GM13976 (cell line): Measurements from ENCODE around the gene CCDC174.

Source experiments
- DNase-seq: peaks from one replicate; pipeline ENCODE4 v3.0.0; 2012; ENCODE audit warnings: low spot score
- CTCF ChIP-seq: IDR thresholded peaks from 2 replicates; pipeline ENCODE4 v1.5.1; 2012; ENCODE audit warnings: borderline replicate concordance, mild to moderate bottlenecking; ENCODE audit not compliant: insufficient read depth; ENCODE audit errors: extremely low read depth, missing control alignments, control extremely low read depth
- in situ Hi-C: fragments of 300-500 bp; cut with MboI; formaldehyde crosslinking; loops from one replicate; pipeline ENCODE4 v1.12.0; 2022; ENCODE audit warnings: low sequenced_read_pairs, mixed read lengths, inconsistent platforms; ENCODE audit not compliant: unreplicated experiment

The CCDC174 gene

GRCh38 chr3:14691239-14691638, 39.7 kb downstream of the CCDC174 start:
- DNase-seq = peak; percentile 50
- in situ Hi-C loops = no loop called here
- no peak for TF ChIP-seq CTCF

DNA sequence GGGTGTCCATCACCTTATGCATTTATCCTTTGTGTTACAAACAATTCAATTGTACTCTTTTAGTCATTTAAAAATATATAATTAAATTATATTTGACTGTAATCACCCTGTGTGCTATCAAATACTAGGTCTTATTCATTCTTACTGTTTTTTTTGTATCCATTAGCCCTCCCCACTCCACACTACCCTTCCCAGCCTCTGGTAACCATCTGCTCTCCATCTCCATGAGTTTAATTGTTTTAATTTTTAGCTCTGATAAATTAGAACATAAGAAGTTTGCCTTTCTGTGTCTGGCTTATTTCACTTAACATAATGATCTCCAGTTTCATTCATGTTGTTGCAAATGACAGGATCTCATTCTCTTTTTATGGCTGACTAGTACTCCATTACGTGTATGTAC, 40.2 kb downstream of the CCDC174 start:
- no peak for DNase-seq

DNA sequence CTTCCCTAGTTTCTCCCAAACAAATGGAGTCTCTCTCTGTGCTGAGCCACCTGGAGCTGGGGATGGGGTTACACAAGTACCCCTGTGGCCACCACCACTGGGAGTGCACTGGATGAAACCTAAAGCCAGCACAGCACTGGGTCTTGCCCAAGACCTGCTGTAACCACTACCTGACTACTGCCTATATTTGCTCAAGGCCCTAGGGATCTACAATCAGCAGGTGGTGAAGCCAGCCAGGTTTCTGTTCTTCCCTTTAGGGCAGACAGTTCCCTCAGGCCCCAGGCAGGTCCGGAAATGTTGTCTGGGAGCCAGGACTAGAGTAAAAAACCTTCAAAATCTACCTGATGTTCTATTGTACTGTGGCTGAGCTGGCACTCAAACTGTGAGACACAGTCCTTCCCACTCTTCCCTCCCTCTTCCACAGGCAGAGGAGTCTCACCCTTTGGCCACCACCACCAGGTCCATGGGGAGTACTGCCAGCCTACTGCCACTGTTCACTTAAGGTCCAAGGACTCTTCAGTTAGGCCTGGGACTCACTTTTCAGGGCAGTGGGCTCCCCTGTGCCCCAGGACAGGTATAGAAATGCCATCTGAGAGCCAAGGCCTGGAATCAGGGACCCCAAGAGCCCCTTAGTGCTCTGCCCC, 47.2 kb downstream of the CCDC174 start:
- no peak for TF ChIP-seq CTCF
- DNase-seq = no peak
- in situ Hi-C loops = no loop called here

More for the DNA sequence above, 40.2 kb downstream of the CCDC174 start:
- in situ Hi-C loops = no loop called here
- no peak for TF ChIP-seq CTCF

DNA sequence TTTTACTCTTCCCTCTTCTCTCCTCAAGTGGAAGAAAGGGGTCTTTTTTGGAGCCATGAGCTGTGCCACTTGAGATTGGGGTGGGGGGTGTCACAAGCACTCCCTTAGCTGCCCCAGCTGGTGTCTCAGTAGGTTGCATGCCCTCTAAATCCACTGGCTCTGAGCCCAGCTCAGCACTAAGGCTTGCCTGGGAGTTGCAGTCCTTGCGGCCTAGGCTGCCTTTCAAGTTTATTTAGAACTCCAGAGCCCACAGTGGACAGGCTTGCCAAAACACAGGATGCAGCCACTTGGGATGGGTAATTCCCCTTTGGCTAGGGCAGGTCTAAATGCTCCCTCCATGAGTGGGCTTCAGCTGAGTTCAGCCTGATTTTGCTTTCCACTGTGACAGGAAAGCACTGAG, 48.1 kb downstream of the CCDC174 start:
- TF ChIP-seq CTCF = no peak
- in situ Hi-C loops = no loop called here

GRCh38 chr3:14700891-14701290, 49.3 kb downstream of the CCDC174 start:
- in situ Hi-C loops = no loop called here
- no peak for TF ChIP-seq CTCF
- DNase-seq = no peak

More for the DNA sequence above, 48.1 kb downstream of the CCDC174 start:
- no peak for DNase-seq

DNA sequence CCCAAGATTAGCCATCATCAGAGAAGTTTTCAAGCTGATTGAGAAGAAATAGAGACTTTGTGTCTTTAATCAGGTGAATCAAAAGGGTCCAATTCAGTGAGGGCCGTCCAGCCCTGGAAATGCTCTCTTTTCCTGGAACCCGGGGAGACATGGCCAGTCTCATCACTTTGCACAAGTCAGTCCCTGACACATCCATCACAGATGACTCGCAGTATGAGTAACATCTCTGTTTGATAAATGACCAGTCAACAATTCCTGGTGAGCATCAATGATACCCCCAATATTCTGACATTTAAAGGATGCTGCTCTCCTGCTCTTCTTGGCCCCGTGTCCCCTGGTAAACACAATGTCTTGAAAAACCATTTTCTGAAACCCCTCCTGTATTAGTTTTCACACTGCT, 50.1 kb downstream of the CCDC174 start:
- TF ChIP-seq CTCF = no peak
- no peak for DNase-seq
- in situ Hi-C loops = no loop called here
